Stomach (tissue), 4 donors: Measurements from ENCODE around the gene PRRT1B.

Experiments
- POLR2A ChIP-seq, 4 donors: fragments of 450-650 bp; IDR thresholded peaks; one replicate each; pipeline ENCODE4 v1.6.1; 2016; ENCODE audit warnings: antibody characterized with exemption in 4 of 4, control low read depth in 2 of 4, mild to moderate bottlenecking in 1 of 4, moderate library complexity in 1 of 4
- TF ChIP-seq, protein P1 (sequence below), 7 experiments: fragments of 450-650 bp in 4 of 7; fragments of 200-600 bp in 3 of 7; sonication (generic) in 3 of 7; IDR thresholded peaks; one replicate each; pipeline ENCODE4 v1.5.1; 2016 to 2019; ENCODE audit warnings: antibody characterized with exemption in 7 of 7, control low read depth in 2 of 7, mild to moderate bottlenecking in 1 of 7

GRCh38 chr9:131590907-131591844 is 45.9 kb downstream of the PRRT1B start:
- TF ChIP-seq, protein P1, sequence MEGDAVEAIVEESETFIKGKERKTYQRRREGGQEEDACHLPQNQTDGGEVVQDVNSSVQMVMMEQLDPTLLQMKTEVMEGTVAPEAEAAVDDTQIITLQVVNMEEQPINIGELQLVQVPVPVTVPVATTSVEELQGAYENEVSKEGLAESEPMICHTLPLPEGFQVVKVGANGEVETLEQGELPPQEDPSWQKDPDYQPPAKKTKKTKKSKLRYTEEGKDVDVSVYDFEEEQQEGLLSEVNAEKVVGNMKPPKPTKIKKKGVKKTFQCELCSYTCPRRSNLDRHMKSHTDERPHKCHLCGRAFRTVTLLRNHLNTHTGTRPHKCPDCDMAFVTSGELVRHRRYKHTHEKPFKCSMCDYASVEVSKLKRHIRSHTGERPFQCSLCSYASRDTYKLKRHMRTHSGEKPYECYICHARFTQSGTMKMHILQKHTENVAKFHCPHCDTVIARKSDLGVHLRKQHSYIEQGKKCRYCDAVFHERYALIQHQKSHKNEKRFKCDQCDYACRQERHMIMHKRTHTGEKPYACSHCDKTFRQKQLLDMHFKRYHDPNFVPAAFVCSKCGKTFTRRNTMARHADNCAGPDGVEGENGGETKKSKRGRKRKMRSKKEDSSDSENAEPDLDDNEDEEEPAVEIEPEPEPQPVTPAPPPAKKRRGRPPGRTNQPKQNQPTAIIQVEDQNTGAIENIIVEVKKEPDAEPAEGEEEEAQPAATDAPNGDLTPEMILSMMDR (IDR thresholded peaks at IDR 0.05): peak in 6 of 7 experiments; percentile 5 to 97 (median 80)
- no peak for TF ChIP-seq POLR2A (IDR thresholded peaks at IDR 0.05)
